OCI-LY3 (cell line): ENCODE results near the gene GLTP.
A peak's percentile ranks its signal among the peaks of the same experiment; 100 is the strongest.

ENCODE experiments used
- H2AFZ ChIP-seq: fragments of 200-600, 300-600 bp; shearing (Covaris generic); 2 replicates; pipeline ENCODE4 v1.6.0; 2014; ENCODE audit warnings: antibody characterized with exemption, low read depth, low read length
- H3K27ac ChIP-seq: fragments of 200-600, 300-600 bp; sonication (generic); 2 replicates; pipeline ENCODE4 v1.5.1; 2014; ENCODE audit warnings: mild to moderate bottlenecking, low read length, moderate library complexity, mixed read lengths
- H3K27me3 ChIP-seq: fragments of 200-600, 300-600 bp; sonication (generic); 2 replicates; pipeline ENCODE4 v1.6.1; 2014; ENCODE audit warnings: low read depth, low read length, mixed read lengths
- H3K36me3 ChIP-seq: fragments of 200-600, 300-600 bp; sonication (generic); replicated peaks from 2 replicates; pipeline ENCODE3; 2014; ENCODE audit warnings: low read depth, low read length, mixed read lengths
- H3K4me1 ChIP-seq: fragments of 300-600, 200-600 bp; sonication (generic); 2 replicates; pipeline ENCODE4 v1.6.1; 2014; ENCODE audit warnings: low read length, mixed read lengths
- H3K4me2 ChIP-seq: fragments of 200-600, 300-600 bp; sonication (generic); 2 replicates; pipeline ENCODE4 v1.6.1; 2014; ENCODE audit warnings: low read length, mixed read lengths
- H3K4me3 ChIP-seq: fragments of 300-600, 200-600 bp; sonication (generic); 2 replicates; pipeline ENCODE4 v1.5.1; 2014; ENCODE audit warnings: antibody characterized with exemption, mild to moderate bottlenecking, low read length, moderate library complexity
- H3K79me2 ChIP-seq: fragments of 300-600, 200-600 bp; shearing (Covaris generic); 2 replicates; pipeline ENCODE4 v1.6.1; 2014; ENCODE audit warnings: mild to moderate bottlenecking, low read length, mixed read lengths
- H3K9ac ChIP-seq: fragments of 300-600, 200-600 bp; shearing (Covaris generic); 2 replicates; pipeline ENCODE4 v1.6.0; 2014; ENCODE audit warnings: mild to moderate bottlenecking, low read length, moderate library complexity
- H3K9me3 ChIP-seq: fragments of 200-600, 300-600 bp; shearing (Covaris generic); 2 replicates; pipeline ENCODE4 v1.6.1; 2014; ENCODE audit warnings: low read length, mixed read lengths; ENCODE audit not compliant: insufficient read depth
- H4K20me1 ChIP-seq: fragments of 200-600, 300-600 bp; sonication (generic); 2 replicates; pipeline ENCODE4 v1.6.1; 2016; ENCODE audit warnings: low read length, mixed read lengths; ENCODE audit not compliant: insufficient read depth
- EZH2phosphoT487 ChIP-seq: fragments of 200-600 bp; shearing (Covaris generic); IDR thresholded peaks from 2 replicates; pipeline ENCODE4 v1.6.1; 2018; ENCODE audit warnings: antibody characterized with exemption, mixed run types, low read depth
- TF ChIP-seq, protein P1 (sequence below): fragments of 200-600, 300-600 bp; sonication (generic); IDR thresholded peaks from 2 replicates; pipeline ENCODE4 v1.5.1; 2014; ENCODE audit warnings: antibody characterized with exemption, low read length, low read depth

GLTP gene

DNA sequence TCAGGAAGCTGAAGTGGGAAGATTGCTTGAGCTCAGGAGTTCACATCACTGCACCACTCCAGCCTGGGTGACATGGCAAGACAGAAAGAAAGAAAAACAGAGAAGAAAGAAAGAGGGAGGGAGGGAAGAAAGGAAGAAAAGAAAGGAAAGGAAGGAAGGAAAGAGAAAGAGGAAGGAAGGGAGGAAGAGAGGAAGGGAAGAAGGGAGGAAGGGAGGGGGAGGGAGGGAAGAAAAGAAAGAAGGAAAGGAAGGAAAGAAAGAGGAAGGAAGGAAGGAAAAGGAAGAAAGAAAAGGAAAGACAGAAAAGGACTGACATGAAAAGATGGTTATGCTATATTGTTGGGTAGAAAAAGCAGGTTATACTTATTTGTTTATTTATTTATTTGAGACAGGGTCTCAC lies 3.9 kb downstream of the GLTP start:
- Histone ChIP-seq H3K27ac (no peak overlapping the region), H3K9me3 (no peaks in the 10 kb centered on the region), H3K4me3 (no peak overlapping the region), H4K20me1 (no peaks in the 10 kb centered on the region), H3K79me2 (no peaks in the 10 kb centered on the region), H3K27me3 (peaks cover 11% of the 10 kb centered on the region; the same call in 1 of the 2 replicates), H3K36me3 (no peaks in the 10 kb centered on the region), H3K4me1 (peaks cover 30% of the 10 kb centered on the region), H3K9ac (no peak overlapping the region), H2AFZ (no peak overlapping the region), H3K4me2 (no peak overlapping the region)
- TF ChIP-seq EZH2phosphoT487 = no peak
- TF ChIP-seq, protein P1, sequence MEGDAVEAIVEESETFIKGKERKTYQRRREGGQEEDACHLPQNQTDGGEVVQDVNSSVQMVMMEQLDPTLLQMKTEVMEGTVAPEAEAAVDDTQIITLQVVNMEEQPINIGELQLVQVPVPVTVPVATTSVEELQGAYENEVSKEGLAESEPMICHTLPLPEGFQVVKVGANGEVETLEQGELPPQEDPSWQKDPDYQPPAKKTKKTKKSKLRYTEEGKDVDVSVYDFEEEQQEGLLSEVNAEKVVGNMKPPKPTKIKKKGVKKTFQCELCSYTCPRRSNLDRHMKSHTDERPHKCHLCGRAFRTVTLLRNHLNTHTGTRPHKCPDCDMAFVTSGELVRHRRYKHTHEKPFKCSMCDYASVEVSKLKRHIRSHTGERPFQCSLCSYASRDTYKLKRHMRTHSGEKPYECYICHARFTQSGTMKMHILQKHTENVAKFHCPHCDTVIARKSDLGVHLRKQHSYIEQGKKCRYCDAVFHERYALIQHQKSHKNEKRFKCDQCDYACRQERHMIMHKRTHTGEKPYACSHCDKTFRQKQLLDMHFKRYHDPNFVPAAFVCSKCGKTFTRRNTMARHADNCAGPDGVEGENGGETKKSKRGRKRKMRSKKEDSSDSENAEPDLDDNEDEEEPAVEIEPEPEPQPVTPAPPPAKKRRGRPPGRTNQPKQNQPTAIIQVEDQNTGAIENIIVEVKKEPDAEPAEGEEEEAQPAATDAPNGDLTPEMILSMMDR = no peak

DNA sequence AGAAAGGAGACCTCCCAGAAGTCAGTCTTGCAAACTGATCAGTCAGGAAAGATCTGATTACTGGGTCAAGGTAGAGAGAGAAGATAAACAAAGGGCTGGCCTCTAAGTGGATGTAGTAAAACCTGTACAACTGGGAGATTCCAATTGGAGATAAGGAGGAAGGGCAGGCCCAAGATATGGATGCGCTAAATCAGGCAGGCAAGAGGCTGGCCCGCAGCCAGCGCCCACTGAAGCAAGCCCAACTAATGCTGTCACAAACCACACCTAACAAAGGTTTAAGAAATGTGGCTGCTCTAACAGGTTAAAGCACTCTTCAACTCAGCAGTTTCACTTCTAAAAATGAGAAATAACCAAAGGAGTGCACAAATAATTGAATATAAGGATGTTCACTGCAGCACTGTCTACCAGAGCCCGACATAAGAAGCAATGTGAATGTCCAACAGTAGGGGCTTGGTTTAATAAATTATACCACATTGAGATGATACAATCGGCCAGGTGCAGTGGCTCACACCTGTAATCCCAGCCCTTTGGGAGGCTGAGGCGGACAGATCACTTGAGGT lies 4.7 kb downstream of the GLTP start:
- no peaks in the 10 kb centered on the region for H3K9me3 ChIP-seq
- peaks cover 5% of the 10 kb centered on the region; the same call in 1 of the 2 replicates for H3K27me3 ChIP-seq
- no peaks in the 10 kb centered on the region for H4K20me1 ChIP-seq
- no peaks in the 10 kb centered on the region for H3K36me3 ChIP-seq
- H3K4me2 ChIP-seq = peak overlapping the region; percentile 11
- no peak overlapping the region for H3K9ac ChIP-seq
- H3K27ac ChIP-seq = no peak overlapping the region
- H3K79me2 ChIP-seq = no peaks in the 10 kb centered on the region
- TF ChIP-seq EZH2phosphoT487 = no peak
- TF ChIP-seq, protein P1 = no peak
- no peak overlapping the region for H3K4me3 ChIP-seq
- H3K4me1 ChIP-seq = peaks cover 28% of the 10 kb centered on the region
- H2AFZ ChIP-seq = no peak overlapping the region

DNA sequence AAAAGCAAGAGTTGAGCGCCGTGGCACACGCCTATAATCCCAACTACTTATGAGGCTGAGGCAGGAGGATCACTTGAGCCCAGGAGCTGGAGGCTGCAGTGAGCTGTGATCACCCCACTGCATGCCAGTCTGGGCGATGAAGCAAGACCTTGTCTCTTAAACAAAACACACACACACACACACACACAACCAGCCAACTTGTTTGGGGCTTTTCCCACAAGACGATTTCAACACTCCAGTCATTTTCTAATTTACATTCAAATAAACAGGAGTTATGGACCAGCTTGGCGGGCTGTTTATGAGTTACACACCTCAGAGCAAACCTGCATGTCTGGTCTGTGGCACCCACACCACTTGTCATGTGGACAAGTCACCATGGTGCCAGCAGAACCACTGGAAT lies 6.7 kb downstream of the GLTP start:
- H3K79me2 ChIP-seq = no peaks in the 10 kb centered on the region
- no peaks in the 10 kb centered on the region for H4K20me1 ChIP-seq
- no peaks in the 10 kb centered on the region; the same call in 1 of the 2 replicates for H3K27me3 ChIP-seq
- H3K36me3 ChIP-seq = no peaks in the 10 kb centered on the region
- no peak overlapping the region for H3K27ac ChIP-seq
- H3K9me3 ChIP-seq = no peaks in the 10 kb centered on the region
- no peak overlapping the region for H3K9ac ChIP-seq
- TF ChIP-seq, protein P1 = no peak
- no peak for TF ChIP-seq EZH2phosphoT487
- H3K4me1 ChIP-seq = peaks cover 22% of the 10 kb centered on the region
- no peak overlapping the region for H3K4me3 ChIP-seq
- no peak overlapping the region for H3K4me2 ChIP-seq
- H2AFZ ChIP-seq = no peak overlapping the region

DNA sequence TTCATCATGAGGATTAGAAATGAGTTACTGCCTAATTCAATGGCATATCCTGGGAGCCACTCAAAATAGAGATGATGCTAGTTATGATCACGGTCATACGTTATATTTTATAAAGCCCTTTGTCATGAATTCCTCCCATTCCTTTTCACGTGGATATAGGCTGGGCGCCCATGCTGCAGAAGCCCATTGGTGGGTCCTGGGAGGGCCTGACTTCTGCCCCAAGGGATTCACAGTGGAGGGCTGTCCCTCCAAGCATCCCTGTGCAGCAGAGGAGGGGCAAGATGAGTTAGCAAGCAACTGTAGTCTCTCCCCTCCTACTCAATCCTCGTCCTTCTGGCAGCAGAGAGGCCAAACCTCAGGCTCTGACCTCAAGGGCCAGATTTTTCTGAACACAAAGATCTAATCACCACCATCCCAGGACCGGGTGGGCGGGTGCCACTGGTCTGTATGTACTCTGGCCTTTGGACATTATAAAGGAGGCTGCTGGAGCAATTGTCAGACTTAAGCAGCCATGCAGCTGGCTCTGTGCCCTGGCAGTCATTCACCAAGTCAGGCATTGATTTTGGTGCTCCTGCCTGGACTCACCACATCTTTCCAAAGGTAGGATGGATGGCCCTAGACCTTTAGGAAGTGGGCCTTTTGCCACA lies 8.6 kb downstream of the GLTP start:
- Histone ChIP-seq H3K9me3 (no peaks in the 10 kb centered on the region), H3K36me3 (no peaks in the 10 kb centered on the region), H2AFZ (no peak overlapping the region), H3K4me3 (no peak overlapping the region), H3K4me2 (no peak overlapping the region), H3K79me2 (no peaks in the 10 kb centered on the region), H3K4me1 (peaks cover 25% of the 10 kb centered on the region), H3K27ac (no peak overlapping the region), H4K20me1 (no peaks in the 10 kb centered on the region), H3K9ac (no peak overlapping the region), H3K27me3 (no peaks in the 10 kb centered on the region; the same call in 1 of the 2 replicates)
- TF ChIP-seq EZH2phosphoT487 = no peak
- TF ChIP-seq, protein P1 = no peak
